Activated CD4-positive, alpha-beta T cell treated with anti-CD3 and anti-CD28 coated beads, Interleukin-2, amount 50 U/mL, for 48 hours (primary cell): ENCODE results near the gene BPIFB6.

Experiments
- DNase-seq, 2 experiments: peaks; one replicate each; pipeline ENCODE4 v3.0.0-alpha.2; 2020

BPIFB6 gene

DNA sequence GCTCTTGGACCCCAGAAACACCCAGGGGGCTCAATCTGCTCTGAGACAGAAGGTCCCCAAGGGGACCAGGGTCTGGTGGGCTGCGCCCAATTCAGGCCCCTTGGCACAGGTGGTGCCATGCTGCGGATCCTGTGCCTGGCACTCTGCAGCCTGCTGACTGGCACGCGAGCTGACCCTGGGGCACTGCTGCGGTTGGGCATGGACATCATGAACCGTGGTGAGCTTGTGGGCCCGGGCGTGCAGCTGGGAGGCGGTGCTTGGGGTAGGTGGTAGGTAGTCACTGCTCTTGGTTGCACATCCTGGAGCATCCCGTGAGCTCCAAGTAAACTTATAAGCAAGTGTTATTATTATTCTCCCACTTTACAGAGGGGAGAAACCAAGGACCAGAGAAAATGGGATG is at the start of gene BPIFB6:
BPIFB6 (plus strand) TSS at position 118 of the 400 bp plus-strand sequence; CDS start at position 118, 0 bp downstream.
- DNase-seq, result no peak

DNA sequence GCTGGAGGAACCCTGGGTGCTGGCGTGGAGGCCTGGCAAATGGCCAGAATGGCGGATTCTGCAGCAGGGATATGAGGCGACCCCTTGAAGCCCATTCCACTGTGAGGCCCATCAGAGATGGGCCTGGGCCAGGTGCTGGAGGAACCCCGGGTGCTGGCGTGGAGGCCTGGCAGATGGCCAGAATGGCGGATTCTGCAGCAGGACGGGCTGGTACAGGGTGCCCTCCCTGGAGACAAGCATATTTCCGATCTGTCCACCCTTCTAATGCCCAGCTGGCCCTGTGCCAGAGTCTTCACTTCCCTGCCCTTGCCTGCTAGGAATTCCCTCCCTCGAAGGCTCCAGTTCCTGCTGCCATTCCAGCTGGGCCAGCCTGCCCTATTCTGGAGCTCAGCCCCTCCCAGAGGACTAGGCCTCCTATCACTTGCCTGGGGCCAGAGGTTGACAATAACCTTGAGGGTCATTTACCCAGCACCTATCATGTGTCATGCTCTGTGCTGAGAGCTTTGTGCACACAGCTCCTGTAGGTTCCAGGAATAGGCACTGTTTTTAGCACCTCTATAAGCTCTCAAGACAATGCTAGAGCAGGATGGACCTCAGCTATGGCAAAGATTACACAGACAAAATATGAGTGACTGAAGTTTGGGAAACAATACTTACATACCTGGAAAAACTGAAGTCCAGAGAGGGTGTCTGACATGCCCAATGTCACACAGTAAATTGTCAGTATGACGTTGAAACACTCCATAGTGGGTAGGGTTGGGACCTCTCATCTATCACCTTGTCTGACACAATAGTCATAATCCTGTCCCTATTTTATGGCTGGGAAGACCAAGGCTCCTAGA is 48.6 kb upstream of the BPIFB6 start:
- no peak for DNase-seq

GRCh38 chr20:32983459-32984112 is 47.9 kb upstream of the BPIFB6 start:
- no peak for DNase-seq

DNA sequence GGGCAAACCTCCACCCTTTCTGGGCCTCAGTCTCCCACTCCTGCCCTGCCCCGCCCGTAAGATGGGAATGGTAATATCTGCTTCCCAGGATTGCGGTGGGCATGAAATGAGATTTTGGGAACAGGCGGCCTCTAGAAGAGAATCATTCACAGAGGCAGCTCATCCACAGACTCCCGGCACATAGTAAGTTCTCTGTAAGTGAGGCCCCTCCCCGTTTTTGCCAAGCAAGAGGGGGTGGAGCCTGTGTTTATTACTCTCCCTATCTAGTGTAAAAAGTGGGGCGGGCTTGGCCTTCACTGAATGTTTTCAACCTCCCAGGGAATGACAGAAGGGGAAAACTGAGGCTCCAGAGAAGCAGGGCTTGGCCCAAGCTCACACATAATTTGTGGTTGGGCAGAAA is 47.3 kb upstream of the BPIFB6 start:
- DNase-seq, result no peak

DNA sequence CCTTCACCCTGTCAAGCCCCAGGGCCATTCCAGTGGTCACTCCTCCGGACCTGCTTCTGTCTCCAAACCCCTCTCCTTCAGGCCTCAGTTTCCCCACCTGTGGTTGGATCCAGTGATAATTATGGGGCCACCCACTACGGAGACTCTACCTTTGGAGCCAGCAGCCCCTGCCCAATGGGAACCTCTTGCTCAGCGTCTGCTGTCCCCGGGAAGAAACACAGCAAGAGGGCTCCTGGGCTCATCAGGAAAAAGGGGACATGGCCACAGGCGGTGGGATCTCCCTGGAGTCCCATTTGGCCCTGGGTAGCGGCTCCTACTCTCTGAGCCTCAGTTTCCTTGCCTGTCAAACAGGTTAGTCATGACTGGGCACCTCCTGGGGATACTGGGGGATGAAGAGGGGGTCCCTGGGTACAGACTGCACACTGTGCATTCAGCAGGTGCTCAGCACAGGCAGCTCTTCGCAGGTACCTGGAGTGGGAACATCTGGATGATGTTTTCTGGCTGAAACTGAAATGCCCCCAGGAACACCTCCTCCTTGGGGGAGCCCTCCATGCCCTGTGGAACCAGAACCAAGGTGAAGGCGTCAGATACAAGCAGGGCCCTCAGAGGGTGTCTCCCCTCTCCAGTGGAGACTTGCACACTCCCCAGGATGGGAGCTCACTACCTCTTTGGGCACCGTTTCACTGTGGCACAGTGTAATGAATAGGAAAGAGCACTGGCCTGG is 46.7 kb upstream of the BPIFB6 start:
- no peak for DNase-seq

GRCh38 chr20:32985596-32985995 is 45.9 kb upstream of the BPIFB6 start:
- DNase-seq, result no peak

DNA sequence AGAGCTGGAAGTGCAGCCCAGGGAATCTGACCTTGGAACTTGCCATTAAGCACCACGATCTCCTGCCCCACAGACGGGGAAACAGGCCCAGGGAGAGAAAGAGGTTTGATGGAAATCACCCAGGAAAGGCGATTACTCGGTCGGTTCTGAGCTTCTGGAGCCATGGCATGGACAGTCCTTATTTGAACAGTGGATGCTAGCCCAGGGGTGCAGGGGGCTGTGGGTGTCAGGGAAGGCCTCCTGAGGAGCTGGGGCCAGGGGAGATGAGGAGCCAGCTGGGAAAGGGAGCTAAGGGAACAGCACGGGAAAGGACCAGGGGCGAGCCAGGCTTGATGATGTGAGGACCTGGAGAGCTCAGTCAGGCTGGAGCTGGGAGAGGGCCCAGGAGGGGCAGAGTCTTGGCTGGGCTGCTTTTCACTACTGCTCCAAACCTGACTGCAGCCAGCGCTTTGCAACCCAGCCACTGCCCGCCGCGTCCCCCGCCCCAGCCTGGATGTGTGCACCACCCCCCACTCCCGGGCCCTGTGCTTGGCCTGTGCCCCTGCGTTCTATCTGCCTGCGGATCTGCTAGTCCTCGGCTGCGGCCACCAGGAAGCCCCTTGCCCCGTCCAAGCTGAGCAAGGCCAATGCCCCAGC is 45.0 kb upstream of the BPIFB6 start:
- DNase-seq, result no peak

GRCh38 chr20:32987044-32987825 is 44.2 kb upstream of the BPIFB6 start:
- DNase-seq, result no peak

DNA sequence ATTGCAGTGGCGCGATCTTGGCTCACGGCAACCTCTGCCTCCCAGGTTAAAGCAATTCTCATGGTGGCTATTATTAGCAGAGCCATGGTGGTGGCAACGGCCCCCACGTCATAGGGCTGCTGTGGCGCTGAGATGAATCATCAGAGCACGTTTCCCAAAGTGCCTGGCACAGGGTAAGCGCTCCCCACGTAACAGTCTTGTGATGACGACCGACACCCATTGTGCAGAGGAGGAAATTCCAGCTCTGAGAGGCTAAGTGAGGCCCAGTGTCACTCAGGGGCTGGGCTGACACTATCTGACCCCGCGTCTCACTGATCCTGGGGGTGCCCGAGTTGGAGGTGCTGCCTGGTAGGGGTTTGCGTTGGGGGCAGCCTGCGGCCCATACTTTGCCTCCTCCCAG is 43.4 kb upstream of the BPIFB6 start:
- no peak for DNase-seq

DNA sequence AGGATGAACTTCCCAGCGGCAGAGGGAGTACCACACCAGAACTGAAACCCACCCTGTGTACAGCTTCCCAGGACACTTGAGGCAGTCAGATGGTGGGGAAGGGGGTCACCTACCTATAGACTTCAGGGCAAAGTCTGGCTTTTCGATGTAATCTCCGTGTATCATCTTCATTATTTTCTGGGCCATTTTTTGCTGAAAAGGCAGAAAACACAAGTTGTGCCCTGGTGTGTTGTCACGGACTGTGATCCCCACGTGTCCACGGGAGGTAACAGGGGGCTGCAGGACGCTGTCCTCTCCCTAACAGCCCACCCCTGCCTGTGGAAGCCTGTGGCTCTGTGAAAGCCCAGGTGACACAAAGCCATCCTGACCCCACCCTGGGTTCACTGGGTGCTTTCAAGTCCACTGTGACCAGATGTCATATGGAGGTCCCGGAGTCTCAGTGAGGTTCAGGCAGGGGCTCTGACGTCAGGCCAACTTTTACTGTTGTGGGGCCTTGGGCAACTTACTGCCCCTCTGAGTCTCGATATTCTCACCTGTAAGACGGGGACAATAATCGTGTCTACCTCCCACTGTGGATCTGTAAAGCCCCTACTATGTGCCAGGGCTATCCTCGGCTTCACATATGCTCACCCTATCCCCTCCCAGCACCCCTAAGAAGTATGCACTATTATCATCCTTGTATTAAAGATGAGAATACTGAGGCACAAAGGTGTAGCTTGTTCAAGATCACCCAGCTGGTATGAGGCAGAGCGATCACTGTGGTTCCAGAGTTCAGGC is 41.8 kb upstream of the BPIFB6 start:
- DNase-seq, result no peak

DNA sequence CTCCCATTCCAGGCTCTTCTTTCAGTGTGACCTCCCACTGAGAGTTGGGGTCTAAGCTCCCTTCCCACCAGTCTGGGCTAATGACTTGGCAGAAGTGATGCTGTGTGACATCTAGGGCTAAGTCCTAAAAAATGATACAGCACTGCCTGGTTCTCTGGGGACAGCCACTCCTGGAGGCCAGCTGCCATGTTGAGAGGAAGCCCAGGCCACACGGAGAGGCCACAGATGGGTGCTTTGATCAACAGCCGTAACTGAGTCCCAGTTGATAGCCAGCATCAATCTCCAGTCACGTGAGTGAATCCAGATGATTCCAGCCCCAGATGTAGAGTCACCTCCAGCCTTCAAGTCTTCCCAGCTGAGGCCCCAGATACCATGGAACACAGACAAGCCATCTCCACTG is 41.0 kb upstream of the BPIFB6 start:
- no peak for DNase-seq

DNA sequence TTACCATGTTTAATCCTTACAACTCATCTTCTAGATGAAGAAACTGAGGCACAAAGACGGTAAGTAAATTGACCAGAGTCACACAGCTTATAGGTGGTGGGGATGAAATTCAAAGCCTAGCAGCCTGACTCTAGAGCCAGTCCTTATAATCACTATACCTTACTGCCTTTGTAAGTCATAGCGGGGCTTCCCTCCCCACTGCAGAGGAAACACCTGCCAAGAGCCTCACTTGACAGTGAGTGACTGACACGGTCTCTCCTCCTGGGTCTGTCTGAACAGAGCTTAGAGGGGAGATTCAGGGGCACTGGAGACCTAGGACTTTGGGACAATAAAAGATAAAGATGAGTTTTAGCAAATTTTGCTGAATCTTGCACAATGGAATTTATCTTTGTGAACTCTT is 40.1 kb upstream of the BPIFB6 start:
- no peak for DNase-seq

DNA sequence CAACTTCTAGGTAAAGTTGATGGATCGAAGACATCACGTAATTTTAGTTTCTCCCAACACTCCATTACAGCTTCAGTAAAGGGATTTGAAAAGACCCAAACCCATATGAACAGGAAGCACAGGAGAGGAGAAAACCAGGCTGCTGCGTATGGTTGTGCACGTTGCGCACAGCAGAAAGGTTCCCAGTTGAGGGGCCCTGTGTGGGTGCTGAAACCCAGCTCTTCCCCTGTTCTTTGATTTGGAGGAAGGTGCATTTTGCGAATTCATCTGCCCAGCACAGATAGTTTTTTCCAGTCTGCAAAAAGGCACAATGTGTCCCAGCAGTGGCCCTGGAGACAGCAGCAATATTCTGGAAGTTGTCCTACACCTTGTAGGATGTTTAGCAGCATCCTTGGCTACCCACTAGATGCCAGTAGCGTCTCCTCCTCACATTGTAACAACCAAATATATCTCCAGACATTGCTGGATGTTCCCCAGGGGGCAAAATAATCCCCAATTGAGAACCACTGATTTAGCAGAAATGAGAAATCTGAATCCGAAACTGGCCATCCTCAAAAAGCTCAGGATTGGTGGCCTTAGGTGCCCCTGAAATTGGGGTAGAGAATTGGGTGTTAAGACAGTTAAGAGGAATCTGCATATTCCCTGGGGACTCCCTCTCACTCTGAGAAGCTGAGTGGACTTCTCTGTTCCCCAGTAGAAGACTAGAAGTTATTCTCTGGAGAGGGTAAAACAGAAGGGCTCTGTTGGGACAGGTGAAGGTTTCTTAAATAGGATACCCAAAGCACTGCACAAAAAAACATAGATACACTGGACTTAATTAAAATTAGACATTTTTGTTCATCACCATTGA is 39.4 kb upstream of the BPIFB6 start:
- DNase-seq, result no peak

DNA sequence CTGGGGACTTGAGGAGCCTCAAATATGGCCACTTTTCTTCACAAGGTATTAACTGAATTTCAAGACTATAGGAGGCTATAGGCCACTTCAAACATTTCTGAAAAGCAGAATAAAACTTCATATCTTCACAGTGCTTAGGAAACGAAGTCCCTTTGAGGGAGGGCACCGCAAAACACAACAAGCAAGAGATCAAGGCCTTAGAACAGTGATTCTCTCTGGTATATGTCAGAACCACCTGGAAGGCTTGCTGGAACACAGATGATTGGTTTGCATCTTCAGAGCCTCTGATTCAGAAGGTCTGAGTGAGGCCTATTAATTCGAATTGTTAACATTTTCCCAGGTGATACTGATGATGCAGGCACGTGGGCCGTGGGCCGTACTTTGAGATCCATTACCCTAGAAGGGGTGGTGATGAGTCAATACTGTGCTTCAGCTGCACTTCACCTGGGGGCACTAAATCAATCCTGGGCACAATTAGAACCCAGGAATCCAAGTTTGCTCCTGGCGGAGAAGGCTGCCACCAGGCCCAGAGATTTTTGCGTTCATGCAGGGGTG is 37.9 kb upstream of the BPIFB6 start:
- DNase-seq, result no peak

DNA sequence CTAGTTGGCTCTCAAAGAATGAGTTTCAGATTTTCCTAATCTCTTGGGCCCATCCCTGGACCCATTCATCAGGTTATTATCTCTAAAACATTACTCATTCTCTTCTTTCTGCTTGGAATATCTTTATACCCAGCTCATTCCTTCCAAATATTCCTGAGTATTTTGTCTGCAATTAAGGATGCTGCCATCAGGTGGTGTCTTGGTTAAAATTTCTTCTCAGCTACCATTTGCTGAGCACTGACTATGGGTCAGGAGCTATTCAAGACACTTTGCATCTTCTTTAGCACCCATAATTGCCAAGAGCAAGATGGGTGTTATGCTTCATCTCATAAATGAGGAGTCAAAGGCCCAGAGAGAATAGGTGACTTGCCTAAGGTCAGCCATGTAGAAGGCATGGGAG is 35.6 kb upstream of the BPIFB6 start:
- DNase-seq, result no peak

DNA sequence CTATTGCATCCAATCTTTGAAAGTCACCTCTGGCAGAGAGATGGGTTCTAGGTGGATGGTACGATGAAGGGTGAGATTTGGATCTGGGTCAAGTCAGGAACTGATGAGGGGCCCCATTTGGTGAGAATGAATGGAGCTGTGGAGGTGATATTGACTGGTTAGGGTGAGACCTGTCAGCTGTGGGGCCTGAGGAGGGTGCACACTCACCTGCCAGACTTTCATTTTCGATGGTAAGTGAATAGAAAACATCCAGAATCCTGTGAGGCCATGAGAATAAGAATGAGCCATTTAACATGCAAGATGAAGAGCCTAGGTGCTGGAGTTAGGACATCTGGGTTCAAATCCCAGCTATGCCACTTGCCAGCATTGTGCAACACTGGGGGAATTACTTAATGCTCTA is 34.0 kb upstream of the BPIFB6 start:
- DNase-seq, result no peak

- no peak for DNase-seq
Observed at GRCh38 chr20:32999603-33000250, 31.7 kb upstream of the BPIFB6 start.

- no peak for DNase-seq
Observed at GRCh38 chr20:33000802-33001466, 30.5 kb upstream of the BPIFB6 start.
